OCI-LY1 (cell line): ENCODE data around the gene FRS2.

ENCODE experiments used
- H2AFZ ChIP-seq: fragments of 200-600 bp; sonication (generic), shearing (Covaris generic); 2 replicates; pipeline ENCODE4 v1.6.0; 2014; ENCODE audit warnings: antibody characterized with exemption, mild to moderate bottlenecking, low read length
- H3F3A ChIP-seq: fragments of 200-600 bp; sonication (generic), shearing (Covaris generic); 2 replicates; pipeline ENCODE4 v1.6.0; 2014; ENCODE audit warnings: mild to moderate bottlenecking, antibody characterized with exemption, low read length, moderate library complexity; ENCODE audit not compliant: insufficient read depth
- H3K27ac ChIP-seq: fragments of 200-600 bp; sonication (generic); 2 replicates; pipeline ENCODE4 v1.5.1; 2014; ENCODE audit warnings: low read length, mixed run types, mild to moderate bottlenecking, low read depth; ENCODE audit not compliant: poor library complexity, severe bottlenecking
- H3K27me3 ChIP-seq: fragments of 200-600 bp; sonication (generic); 2 replicates; pipeline ENCODE4 v1.6.0; 2014; ENCODE audit warnings: antibody characterized with exemption, mild to moderate bottlenecking, low read length, moderate library complexity; ENCODE audit not compliant: insufficient read depth
- H3K36me3 ChIP-seq: fragments of 200-600 bp; sonication (generic); 2 replicates; pipeline ENCODE4 v1.6.1; 2014; ENCODE audit warnings: mild to moderate bottlenecking, antibody characterized with exemption, low read length, moderate library complexity, mixed read lengths; ENCODE audit not compliant: insufficient read depth
- H3K4me1 ChIP-seq: fragments of 200-600 bp; sonication (generic); 2 replicates; pipeline ENCODE4 v1.5.1; 2014; ENCODE audit warnings: mild to moderate bottlenecking, low read length, moderate library complexity; ENCODE audit not compliant: insufficient read depth, severe bottlenecking
- H3K4me2 ChIP-seq: fragments of 200-600 bp; sonication (generic), shearing (Covaris generic); 2 replicates; pipeline ENCODE4 v1.6.1; 2014; ENCODE audit warnings: low read length
- H3K4me3 ChIP-seq: fragments of 200-600 bp; sonication (generic); 2 replicates; pipeline ENCODE4 v1.5.1; 2014; ENCODE audit warnings: low read length, low read depth, mild to moderate bottlenecking, mixed read lengths; ENCODE audit not compliant: poor library complexity, severe bottlenecking
- H3K79me2 ChIP-seq: fragments of 200-600 bp; shearing (Covaris generic); 2 replicates; pipeline ENCODE4 v1.6.1; 2016; ENCODE audit warnings: mixed run types, low read length, mixed read lengths; ENCODE audit not compliant: insufficient read depth
- H3K9ac ChIP-seq: fragments of 200-600 bp; sonication (generic), shearing (Covaris generic); 2 replicates; pipeline ENCODE4 v1.6.1; 2014; ENCODE audit warnings: mild to moderate bottlenecking, low read length, mixed read lengths
- H3K9me2 ChIP-seq: fragments of 200-600 bp; sonication (generic), shearing (Covaris generic); 2 replicates; pipeline ENCODE4 v1.6.1; 2014; ENCODE audit warnings: low read depth, mild to moderate bottlenecking, low read length, mixed read lengths
- H3K9me3 ChIP-seq: fragments of 200-600 bp; shearing (Covaris generic); 2 replicates; pipeline ENCODE4 v1.6.1; 2014; ENCODE audit warnings: low read length, mixed read lengths
- H4K20me1 ChIP-seq: fragments of 200-600 bp; sonication (generic), shearing (Covaris generic); 2 replicates; pipeline ENCODE4 v1.6.0; 2016; ENCODE audit warnings: mild to moderate bottlenecking, low read length; ENCODE audit not compliant: insufficient read depth
- CTCF ChIP-seq: fragments of 200-600 bp; sonication (generic), shearing (Covaris generic); IDR thresholded peaks from 2 replicates; pipeline ENCODE4 v1.5.1; 2017; ENCODE audit warnings: mild to moderate bottlenecking, antibody characterized with exemption, low read length, moderate library complexity, mixed read lengths
- EZH2 ChIP-seq: fragments of 200-600 bp; sonication (generic), shearing (Covaris generic); IDR thresholded peaks from 2 replicates; pipeline ENCODE4 v1.8.0; 2017; ENCODE audit warnings: borderline replicate concordance, mixed run types, mild to moderate bottlenecking, antibody characterized with exemption, low read length, moderate library complexity, mixed read lengths

Gene FRS2

GRCh38 chr12:69456239-69456638 lies 13.9 kb upstream of the FRS2 start:
- Histone ChIP-seq H3F3A (no peaks in the 10 kb centered on the region), H3K79me2 (no peaks in the 10 kb centered on the region), H2AFZ (no peak overlapping the region), H3K27me3 (no peaks in the 10 kb centered on the region), H3K4me1 (no peaks in the 10 kb centered on the region), H4K20me1 (no peaks in the 10 kb centered on the region), H3K9me2 (no peaks in the 10 kb centered on the region), H3K9me3 (no peaks in the 10 kb centered on the region), H3K9ac (no peak overlapping the region), H3K4me2 (no peak overlapping the region), H3K4me3 (no peak overlapping the region), H3K27ac (no peak overlapping the region), H3K36me3 (no peaks in the 10 kb centered on the region)
- no peak for TF ChIP-seq CTCF
- no peak for TF ChIP-seq EZH2

- no peak overlapping the region for H3K9ac ChIP-seq
- no peak overlapping the region for H2AFZ ChIP-seq
- H3K27ac ChIP-seq: no peak overlapping the region
- H3K9me3 ChIP-seq: no peaks in the 10 kb centered on the region
- H3F3A ChIP-seq: no peaks in the 10 kb centered on the region
- H3K79me2 ChIP-seq: no peaks in the 10 kb centered on the region
- no peak overlapping the region for H3K4me3 ChIP-seq
- H3K4me2 ChIP-seq: no peak overlapping the region
- H3K4me1 ChIP-seq: no peaks in the 10 kb centered on the region
- H3K27me3 ChIP-seq: no peaks in the 10 kb centered on the region
- TF ChIP-seq CTCF (no peak), EZH2 (no peak)
- no peaks in the 10 kb centered on the region for H3K36me3 ChIP-seq
- no peaks in the 10 kb centered on the region for H3K9me2 ChIP-seq
- H4K20me1 ChIP-seq: no peaks in the 10 kb centered on the region
Measured at GRCh38 chr12:69457433-69457832, 12.8 kb upstream of the FRS2 start.

DNA sequence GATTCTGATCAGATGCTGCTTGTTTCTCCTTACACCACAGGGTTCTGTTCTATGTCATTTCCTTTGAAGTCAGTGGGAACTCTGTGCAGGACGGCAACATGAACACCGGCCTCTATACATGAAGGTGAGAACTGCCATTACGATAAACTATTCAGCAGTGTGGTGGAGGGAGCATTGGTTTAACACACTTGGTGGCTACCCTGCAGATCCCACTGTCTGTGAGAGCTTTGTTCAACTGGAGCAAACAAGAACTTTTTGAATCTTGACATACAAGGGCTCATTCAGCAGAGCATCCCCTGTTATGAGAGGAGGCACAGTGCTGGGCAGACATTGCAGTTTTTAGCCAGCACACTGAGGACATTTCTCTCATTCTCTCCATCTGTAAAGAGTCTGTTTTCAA lies 10.7 kb upstream of the FRS2 start:
- no peak overlapping the region for H3K27ac ChIP-seq
- H3K9ac ChIP-seq: no peak overlapping the region
- no peaks in the 10 kb centered on the region for H3K36me3 ChIP-seq
- H3K9me2 ChIP-seq: no peaks in the 10 kb centered on the region
- no peak overlapping the region for H2AFZ ChIP-seq
- H3K27me3 ChIP-seq: no peaks in the 10 kb centered on the region
- H3K9me3 ChIP-seq: no peaks in the 10 kb centered on the region
- no peaks in the 10 kb centered on the region for H3K4me1 ChIP-seq
- no peaks in the 10 kb centered on the region for H3F3A ChIP-seq
- H3K4me2 ChIP-seq: no peak overlapping the region
- H3K79me2 ChIP-seq: no peaks in the 10 kb centered on the region
- H4K20me1 ChIP-seq: no peaks in the 10 kb centered on the region
- H3K4me3 ChIP-seq: no peak overlapping the region
- no peak for TF ChIP-seq EZH2
- TF ChIP-seq CTCF: no peak
